ENCODE measurements around the gene ARHGAP4.

ARHGAP4 gene

GRCh38 chrX:153903238-153903980 lies 22.7 kb downstream of the ARHGAP4 start:
- DNase-seq = no peak

- no peak for DNase-seq
These were observed 23.7 kb downstream of the ARHGAP4 start for GRCh38 chrX:153902385-153902784.

DNA sequence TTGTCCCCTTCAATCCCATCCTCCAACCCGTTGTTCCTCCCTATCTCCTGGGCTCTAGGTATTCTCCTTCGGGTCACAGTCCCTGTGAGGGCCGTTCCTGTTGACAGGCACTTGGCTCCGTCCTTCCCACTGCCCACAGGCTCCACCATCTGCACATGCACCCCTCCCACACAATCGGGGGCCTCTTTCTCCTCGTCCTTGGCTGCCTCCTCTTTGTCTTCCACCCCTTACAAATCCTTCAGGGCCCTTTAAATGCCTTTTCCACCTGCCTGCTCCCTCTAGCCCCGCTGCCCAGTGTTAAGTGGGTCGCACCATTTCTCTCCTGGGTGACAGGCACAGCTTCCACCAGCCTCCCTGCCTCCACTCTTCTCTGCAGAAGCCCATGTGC lies 24.3 kb downstream of the ARHGAP4 start:
- DNase-seq = no peak

- DNase-seq = no peak
These were observed 25.0 kb downstream of the ARHGAP4 start for GRCh38 chrX:153900831-153901752.

DNA sequence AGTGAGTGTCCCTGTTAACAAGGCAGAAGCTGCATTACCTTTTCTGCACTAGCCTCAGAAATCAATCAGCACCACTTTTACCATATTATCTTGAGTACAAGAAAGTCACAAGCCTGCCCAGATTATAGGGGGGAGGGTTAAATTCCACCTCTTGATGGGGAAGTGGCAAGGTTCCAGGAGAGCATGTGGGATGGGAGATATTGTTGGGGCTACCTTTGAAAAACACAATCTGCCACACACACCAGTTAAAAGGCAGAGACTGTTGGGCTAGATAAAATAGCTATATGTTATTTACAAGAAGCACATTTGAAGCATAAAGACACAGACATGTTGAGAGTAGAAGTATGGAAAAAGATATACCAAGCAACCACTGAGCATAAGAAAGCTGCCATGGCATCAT lies 28.2 kb downstream of the ARHGAP4 start:
- DNase-seq = no peak

- DNase-seq = no peak
These were observed 36.9 kb downstream of the ARHGAP4 start for GRCh38 chrX:153889123-153889522.

GRCh38 chrX:153888344-153888743 lies 37.7 kb downstream of the ARHGAP4 start:
- DNase-seq = no peak

DNA sequence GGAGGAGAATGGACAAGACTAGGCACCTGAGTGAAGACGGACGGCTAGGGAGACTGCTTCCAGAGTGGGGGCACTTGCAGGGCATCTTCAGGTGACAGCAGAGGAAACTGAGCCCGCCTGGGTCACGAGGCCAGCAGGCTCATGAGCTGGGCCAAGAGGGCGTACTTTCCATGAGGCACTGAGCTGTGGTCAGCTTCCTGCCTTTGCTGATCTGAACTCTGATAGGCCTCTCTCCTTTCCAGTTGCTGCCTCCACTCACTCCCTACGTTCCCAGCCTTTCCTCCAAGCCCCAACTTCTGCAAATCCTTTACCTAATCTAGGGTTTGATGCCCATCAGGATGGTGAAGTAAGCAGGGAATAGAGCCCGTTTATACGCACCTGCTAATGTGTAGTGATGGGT lies 38.7 kb downstream of the ARHGAP4 start:
- no peak for DNase-seq

GRCh38 chrX:153886915-153887314 lies 39.1 kb downstream of the ARHGAP4 start:
- no peak for DNase-seq

- DNase-seq = no peak
These were observed 39.8 kb downstream of the ARHGAP4 start, which contains the start of gene L1CAM for GRCh38 chrX:153885968-153886903. Gene L1CAM, minus strand, starts transcription at chrX:153886173. Its CDS starts 10,337 bp downstream, at chrX:153875836.

GRCh38 chrX:153885208-153885787 lies 40.8 kb downstream of the ARHGAP4 start:
- no peak for DNase-seq

- no peak for DNase-seq
These were observed 41.5 kb downstream of the ARHGAP4 start for GRCh38 chrX:153884590-153884989.

DNA sequence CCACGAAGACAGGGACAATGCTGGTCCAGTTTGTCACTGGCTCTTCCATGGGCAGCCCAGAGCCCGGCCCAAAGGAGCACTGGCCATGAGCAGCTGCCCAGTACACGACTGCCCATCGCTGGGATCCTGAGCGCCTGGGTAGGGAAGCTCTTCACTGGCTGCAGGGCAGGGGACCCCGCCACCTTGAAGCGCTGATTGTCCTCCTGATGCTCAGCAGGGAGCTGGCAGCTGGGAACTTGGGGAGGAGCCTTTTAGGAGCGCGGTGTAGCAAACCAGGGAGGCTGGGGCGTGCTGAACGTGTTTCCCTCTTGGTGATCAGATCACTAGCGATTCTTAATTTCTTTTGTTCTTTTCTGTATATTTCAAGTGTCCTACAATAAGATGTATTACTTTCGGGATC lies 41.9 kb downstream of the ARHGAP4 start:
- no peak for DNase-seq

DNA sequence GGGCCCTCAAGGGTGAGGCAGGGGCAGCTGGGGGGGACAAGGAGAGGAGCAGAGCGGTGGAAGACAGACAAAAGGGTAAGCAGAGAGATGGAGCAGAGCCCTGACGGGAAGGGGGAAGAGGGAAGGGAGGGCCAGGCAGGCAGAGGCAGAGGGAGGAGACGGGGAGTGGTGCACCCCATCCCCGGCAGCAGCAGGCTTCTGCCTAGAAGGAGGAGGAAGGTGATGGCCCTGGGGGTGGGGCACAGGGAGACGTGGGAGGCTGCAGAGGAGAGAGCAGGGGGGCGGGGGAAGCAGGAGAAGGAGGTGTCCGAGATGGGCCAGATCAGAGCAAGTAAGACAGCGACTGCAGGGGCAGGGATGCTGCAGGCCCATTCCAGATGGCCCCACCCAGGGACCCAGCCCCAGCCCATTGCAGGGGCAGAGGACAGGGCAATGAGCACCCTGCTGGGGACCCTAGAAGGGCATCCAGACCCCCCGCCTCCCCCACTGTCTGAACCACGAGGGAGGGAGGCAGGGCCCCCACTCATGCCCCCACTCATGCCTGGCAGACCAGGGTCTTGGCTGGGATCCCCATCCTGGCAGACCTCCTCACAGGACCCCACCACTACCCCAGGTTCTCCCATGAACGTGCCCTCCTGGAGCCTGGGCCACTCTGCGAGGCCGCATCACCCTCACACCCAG lies 42.8 kb downstream of the ARHGAP4 start:
- DNase-seq = no peak

- no peak for DNase-seq
These were observed 43.5 kb downstream of the ARHGAP4 start for GRCh38 chrX:153882557-153882956.

DNA sequence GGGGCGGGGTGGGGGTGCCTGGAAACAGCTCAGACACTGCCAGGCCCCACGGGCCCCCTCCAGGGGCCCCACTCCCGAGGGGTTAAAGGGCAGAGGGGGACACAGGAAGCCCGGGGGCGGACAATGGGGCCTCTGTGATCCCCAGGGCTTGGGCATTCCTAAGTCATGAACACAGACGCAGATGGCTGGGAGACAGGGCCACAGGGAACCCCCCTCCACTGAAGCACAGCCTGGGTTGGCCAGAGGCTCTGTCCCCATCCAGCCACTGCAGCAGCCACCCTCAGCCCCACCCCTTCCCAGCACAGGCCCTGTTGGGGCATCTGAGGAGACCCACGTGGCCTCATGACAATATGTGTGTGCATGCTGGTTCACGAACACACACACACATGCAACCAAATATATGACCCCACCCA lies 44.0 kb downstream of the ARHGAP4 start:
- no peak for DNase-seq

DNA sequence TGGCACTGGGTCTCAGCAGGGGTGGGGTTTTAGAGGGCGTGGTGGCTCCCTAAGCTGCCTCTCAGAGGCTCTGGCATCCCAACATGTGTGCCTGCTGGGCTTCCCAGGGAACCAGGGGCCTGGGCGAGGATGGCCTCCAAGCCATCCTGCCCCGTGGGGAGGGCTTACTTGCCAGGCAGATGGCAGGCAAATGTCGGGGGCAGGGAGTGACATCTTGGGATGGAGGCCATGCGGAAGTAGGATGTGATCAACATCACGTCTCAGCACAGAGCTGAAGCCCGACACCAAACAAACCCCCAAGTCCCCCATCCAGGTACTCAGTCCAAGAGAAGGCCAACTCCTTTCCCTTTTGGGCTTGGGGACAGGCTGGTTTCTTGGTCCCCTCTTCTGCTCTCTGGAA lies 44.8 kb downstream of the ARHGAP4 start:
- DNase-seq = no peak

DNA sequence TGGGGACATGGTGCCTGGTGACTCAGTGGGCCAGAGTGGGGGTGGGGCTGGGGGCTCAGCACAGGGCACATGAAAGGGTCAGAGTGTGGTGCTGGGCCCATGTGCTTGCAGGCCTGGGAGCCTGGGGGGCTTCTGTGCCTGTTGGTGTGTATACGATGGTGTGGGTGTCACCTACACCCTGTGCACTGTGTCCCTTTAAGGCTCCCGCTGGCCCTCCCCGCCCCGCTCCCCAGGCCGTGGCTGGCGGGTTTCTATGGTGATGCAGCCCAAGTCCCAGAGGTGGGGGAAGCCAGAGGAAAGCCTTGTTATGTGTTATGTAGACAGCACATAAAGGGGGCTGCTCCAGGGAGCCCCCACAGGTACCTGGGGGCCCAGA lies 45.6 kb downstream of the ARHGAP4 start:
- no peak for DNase-seq

DNA sequence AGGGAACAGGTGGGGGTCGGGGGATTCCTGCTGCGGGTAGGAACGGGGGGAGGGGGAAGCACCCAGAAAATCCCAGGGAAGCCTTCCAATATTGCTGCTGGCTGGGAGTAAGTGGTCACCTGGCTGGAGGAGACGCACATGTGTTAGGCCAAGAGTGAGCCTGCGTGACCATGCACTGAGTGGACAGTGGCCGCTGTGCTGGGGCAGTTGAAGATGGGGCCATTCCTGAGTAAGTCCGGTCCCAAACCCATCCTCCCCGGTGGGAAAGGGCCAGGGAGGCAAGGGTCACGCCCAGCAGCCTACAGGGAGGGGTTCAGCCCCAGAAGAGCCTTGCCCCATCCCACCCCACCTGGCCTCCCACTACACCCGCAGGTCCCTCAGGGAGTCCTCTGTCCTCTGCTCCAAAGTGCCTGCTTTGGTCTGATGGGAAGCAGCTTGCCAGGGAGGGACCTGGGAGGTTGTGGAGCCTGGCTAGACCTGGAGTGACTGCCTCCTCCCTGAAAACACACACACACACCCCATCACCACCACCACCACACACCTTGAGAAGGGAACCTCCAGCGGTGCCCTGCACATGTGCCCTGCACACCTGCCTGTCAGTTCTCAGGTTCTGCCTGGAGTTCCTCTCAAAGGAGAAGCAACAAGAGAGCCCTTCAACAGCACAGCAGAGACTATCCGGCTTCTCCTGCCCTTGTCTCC lies 46.2 kb downstream of the ARHGAP4 start:
- no peak for DNase-seq

- DNase-seq = peak; percentile 74
These were observed 47.0 kb downstream of the ARHGAP4 start for GRCh38 chrX:153878969-153879653.

- no peak for DNase-seq
These were observed 47.7 kb downstream of the ARHGAP4 start for GRCh38 chrX:153878345-153878744.
